Ecto neural progenitor cell (in vitro differentiated cells): ENCODE results near the gene MGME1.
"Not testable (repeated sequence)": the region's sequence is repeated elsewhere in the genome, so short reads cannot be mapped to it uniquely, and the experiment has no call there.

ENCODE experiments used
- DNase-seq: peaks from one replicate; pipeline ENCODE4 v3.0.0-alpha.2; 2018; ENCODE audit warnings: low spot score

The MGME1 gene

DNA sequence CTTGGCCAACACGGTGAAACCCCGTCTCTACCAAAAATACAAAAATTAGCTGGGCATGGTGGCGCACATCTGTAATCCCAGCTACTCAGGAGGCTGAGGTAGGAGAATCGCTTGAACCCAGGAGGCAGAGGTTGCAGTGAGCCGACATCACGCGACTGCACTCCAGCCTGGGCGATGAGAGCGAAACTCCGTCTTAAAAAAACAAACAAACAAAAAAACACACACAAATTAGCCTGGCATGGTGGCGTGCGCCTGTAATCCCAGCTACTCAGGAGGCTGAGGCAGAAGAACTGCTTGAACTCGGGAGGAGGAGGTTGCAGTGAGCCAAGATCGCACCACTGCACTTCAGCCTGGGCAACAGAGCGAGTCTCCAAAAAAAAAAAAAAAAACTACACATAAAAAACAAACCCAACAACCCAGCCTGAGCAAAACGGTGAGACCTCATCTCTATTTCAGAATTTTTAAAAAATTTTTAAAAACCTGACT, 8.4 kb upstream of the MGME1 start:
- not testable (repeated sequence) for DNase-seq

DNA sequence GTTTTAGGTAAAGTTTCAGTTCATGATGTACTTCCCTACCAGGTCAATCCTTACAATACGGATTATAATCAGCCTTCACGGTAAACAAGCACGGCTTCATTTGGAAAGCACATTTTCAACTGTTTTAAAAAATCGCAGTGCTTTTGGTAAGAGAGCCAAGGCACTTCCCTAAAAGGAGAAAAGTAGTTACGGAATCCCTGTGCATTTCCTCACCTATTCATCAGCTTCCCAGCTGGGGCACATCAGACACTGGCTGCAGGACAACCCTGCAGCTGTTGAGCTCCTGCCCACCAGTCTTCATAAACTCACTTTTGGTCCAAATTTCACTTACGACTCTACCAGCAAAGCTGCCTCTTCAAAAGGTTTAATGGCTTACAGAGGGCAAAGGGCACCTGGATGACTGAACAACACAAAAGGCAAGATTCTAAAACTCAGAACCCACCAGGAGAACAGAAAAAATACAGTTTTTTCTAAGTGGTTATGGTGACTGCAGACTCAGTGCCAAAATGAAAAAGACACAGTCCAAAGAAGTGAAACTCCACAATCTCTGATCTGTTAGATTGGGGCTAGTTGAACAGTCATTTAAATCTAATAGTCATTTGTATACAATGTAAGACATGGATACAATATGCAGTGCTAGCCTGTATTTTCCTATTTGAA, 7.8 kb upstream of the MGME1 start:
- DNase-seq = no peak

DNA sequence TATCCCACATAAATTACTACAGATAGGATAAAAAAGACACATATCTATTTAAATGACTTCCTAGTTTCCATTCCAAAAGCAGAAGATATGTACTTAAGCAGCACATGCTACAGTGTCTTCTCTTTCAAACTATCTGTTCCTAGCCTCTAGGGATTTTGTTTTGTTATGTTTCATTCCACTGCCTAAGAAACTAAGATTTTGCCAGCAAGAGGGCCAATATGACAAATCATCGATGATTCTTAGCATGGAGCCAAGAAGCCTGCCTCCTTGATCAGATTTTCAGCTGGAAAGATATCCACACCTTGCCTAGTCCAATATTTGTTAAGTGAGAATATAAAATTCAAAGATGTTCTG, 7.3 kb upstream of the MGME1 start:
- no peak for DNase-seq

DNA sequence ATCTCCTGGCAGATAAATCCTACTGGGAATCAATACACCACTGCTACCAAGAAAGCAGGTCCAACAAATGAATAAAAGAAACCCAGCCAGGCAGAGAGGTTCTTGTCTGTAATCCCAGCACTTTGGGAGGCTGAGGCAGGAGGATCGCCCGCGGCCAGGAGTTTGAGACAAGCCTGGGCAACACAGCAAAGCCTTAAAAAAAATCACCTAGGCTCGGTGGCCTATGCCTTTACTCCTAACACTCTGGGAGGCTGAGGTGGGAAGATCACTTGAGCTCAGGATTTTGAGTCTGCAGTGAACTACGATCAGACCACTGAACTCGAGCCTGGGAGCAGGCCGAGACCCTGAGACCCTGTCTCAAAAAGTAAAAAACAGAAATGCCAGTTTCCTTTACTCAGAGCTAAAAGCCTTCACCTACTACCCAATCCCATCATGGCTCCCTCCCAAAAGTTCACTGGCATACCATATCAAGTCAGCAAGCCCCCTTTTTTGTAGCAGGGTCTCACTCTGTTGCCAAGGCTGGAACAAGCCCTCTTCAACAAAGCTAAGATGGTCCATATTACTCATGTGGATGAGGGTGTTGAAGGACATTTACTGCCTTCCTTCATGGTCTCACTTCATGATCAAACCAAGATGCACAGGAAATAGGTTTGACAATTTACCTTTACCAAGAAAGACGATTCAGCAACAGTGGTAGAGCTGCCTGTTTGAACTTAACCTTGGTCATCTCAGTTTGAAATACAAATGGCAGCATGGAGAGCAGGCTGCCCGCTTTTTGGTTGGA, 5.5 kb upstream of the MGME1 start:
- no peak for DNase-seq

DNA sequence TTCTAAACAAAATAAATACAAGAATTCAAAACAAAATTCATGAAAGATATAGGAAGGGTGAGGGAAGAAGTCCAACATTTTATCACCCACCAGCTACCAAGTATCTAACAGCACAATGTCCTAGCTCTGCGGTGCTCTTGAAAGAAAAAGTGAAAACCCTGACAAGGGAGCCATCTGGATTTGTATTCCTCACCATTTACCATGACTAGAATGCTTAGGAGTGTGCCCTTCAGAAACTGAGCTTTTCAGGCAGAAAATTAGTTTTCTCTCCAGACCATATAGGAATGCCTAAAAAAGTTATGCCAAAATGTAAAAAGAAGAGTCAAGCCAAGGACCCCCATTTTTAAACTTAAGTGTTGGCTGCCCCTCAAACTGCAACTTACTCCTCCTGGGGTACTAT, 4.7 kb upstream of the MGME1 start:
- DNase-seq = no peak

DNA sequence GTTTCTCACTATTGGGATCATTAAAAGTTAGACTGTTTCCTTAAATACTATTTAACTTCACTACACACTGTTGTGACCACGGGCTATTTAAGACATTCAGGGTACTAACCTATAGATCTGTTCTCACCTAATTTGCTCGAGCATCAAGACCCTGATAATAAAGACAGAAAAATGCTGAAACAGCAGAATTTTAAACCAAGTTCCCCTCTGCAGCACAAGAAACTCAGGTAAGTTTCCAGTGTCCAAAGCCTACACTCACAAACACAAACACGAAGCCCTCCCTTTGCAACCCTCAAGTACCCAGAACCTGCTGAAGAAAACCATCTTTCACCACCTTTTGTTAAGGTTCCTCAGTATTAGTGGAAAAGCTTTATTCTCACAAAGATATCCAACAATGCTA, 4.2 kb upstream of the MGME1 start:
- DNase-seq = no peak

DNA sequence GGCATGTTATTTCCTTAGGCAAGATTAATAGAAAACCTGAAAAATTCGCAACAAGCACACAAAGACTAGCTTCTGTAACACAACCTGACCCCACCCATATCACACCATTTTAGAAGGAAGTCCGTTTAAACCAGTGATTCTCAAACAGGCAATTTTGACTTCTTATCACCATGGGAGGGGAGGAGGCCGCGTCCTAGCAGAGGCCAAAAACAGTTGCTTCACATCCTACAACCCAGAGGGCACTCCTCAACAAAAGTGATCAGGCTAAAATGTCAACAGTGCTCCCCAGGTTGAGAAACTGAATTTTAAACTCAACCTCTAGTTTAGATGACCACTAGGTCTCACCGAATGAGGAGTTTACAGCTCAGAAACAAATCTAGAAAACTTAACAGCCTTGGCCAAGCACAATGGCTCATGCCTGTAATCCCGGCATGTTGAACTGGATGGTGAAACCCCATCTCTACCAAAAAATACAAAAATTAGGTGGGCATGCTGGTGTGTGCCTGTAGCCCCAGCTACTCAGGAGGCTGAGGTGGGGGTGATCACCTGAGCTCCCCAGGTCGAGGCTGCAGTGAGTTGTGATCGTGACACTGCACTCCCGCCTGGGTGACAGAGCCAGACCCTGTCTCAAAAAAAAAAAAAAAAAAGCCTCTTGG, 3.6 kb upstream of the MGME1 start:
- DNase-seq = no peak

DNA sequence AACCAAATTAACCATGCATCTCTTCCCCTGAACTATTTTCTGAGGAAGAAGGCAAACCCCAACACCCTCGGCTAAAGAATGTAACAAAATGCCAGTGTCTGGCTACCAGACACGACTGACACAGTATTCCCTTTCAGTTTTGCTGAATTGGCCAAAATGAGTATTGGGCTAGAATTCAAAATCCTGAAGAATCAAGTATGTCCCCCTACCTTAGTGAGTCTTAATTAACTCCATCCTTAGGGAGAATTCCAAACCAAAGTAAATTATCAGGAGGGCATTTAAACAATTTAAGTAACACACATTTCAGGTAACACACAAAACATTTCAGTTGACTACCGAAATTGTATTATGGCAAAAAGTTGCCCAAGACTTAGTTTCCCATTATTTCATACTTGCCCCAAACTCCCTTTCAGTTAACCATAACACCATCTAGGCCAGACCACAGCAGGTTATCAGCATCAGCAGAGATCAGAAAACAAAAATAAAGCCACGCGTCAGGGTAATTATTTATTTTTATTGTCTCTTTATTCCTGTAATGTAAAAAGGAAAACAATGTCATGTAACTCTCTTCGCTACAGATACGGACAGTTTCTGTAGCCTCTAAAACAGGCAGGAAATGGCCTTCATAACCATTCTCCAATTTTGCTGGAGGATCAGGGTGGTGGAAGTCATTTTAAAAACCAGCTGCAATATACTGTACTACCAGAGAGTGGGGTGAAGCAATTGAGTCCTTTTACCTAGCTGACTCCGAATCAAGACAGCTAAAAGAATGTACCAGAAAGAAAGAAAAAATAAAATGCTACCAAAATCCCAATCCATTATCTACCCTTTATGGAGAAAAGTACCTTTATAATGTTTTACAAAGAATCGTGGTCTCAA, 2.1 kb upstream of the MGME1 start:
- no peak for DNase-seq

DNA sequence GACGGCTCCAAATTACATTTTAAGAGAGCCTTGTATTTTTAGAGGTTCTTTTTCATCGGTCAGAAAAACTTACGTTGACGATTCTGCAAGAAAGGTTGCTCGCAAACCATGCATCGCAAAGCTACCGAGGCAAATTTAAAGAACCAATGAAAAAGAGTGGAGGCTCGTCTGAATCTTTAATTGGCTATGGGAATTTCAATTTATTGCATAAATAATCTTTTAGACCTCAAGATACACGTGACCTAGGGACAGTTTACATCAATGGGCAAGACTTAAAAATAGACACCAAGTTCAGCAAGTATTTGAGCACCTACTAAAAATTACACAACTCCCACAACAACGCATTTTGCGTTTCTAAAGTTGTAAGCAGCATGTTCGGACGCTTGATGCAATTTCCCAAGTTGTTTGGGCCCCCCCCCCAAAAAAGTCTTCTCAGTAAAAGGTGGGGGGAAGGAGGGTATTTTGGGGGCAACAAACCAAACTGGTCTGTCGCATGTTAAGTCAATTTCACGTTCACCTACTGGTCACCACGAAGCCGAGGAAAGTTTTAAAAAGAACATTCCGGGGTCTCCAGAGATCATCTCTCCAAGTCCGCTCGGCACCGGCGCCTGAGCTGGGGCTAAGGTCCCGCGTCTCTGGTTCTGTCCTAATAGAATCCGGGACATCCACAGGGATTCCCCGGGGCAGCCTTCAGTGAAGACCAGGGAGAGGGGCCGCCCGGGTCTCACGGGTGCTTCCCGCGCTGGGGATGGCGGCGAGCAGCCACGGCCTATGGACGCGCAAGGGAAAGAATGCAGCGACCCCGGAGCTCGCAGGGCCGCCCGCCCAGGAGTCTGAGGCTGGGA, 1.1 kb upstream of the MGME1 start:
- DNase-seq = no peak

DNA sequence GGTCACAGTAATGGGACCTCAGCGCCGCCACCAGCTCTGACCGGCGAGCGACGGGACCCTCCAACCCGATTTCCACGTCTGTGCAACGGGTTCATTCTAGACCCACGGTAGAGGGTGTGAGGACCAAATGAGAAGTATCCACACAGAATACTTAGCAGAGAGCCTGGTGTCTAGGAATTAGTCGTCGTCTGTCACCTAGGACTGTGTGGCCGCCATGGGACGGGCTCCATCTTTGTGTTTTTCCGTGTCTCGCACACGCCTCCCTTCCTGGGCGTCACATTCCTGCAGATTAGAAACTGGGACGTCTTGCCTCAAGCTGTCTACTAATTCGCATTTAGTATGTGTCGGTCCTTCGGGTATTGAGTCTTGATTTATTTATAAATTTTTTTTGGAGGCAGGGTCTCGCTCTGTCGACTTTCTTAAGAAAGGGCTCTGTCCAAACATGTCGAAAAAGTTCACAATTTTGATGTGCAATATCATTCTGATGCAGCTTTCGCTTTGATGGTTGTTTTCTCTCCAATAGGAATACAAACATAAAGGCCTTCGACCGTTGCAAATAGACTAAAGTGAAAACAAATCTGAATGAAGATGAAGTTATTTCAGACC, 563 bp downstream of the MGME1 start:
- no peak for DNase-seq

DNA sequence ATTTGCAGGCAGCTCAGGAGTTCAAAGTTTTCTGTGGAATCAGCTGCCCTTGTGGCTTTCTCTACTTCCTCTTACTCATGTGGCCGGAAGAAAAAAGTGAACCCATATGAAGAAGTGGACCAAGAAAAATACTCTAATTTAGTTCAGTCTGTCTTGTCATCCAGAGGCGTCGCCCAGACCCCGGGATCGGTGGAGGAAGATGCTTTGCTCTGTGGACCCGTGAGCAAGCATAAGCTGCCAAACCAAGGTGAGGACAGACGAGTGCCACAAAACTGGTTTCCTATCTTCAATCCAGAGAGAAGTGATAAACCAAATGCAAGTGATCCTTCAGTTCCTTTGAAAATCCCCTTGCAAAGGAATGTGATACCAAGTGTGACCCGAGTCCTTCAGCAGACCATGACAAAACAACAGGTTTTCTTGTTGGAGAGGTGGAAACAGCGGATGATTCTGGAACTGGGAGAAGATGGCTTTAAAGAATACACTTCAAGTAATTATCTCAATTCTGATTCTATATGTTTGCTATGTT, 1.1 kb downstream of the MGME1 start:
- DNase-seq = no peak

DNA sequence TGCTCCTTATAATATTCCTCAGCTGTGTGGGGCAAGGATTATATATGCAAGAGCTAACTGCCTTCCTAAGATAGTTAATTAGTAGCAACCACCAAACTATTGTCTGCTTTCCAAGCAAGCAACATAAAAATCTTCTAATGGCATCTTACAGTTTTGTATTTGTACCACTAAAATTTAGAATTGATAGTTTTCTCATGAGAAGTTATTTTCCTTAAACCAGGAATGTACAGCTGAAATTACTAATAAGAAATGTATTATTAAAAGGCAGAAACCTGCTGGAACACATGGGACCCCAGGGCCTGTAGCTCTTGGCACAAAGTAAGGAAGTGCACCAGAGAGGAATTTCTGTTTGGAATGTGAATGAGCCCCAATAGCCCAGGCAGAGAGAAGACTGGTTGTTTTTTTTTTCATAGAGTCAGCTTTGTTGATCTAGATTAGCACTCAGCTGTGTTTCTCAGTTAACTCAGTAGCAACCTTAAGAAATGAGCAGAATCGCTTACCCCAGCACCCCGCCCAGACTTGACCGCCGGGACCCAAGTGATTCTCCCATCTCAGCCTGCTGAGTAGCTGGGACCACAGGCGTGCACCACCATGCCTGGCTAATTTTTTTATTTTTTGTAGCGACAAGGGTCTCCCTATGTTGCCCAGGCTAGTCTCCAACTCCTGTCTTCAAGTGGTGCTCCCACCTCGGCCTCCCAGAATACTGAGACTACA, 2.6 kb downstream of the MGME1 start:
- no peak for DNase-seq

DNA sequence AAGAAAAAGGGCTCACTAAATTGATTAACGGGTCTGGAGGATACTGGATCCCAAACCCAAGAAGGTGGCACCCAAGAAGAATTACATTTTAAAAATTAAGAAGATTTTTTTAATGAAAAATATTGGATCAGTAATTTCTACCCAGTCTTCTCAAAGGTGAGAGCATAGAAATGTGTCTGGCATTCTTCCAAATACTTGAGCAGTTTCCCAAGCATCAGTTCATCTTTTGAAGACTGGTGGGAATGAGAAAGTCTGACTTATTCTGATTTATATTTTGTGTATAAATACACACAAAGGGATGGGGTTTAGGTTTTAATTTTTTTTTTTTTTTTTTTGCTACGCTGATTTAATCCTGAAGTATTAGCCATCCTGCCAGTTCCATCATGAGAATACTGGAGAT, 3.3 kb downstream of the MGME1 start:
- no peak for DNase-seq

DNA sequence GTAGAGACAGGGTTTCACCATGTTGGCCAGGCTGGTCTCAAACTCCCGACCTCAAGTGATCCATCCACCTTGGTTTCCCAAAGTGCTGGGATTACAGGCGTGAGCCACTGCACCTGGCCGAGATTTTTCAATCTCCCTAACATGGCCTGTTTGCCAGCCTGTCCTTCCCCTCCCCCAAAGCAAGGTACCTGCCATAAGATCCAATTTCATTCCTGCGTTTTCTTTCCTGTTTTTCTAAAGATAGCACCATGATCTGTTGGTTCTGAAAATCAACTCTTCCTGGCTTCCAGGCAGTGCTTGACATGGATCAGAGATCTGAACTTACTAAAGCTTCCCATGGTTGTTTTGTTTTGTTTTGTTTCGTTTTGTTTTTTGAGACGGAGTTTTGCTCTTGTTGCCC, 7.5 kb downstream of the MGME1 start:
- no peak for DNase-seq

DNA sequence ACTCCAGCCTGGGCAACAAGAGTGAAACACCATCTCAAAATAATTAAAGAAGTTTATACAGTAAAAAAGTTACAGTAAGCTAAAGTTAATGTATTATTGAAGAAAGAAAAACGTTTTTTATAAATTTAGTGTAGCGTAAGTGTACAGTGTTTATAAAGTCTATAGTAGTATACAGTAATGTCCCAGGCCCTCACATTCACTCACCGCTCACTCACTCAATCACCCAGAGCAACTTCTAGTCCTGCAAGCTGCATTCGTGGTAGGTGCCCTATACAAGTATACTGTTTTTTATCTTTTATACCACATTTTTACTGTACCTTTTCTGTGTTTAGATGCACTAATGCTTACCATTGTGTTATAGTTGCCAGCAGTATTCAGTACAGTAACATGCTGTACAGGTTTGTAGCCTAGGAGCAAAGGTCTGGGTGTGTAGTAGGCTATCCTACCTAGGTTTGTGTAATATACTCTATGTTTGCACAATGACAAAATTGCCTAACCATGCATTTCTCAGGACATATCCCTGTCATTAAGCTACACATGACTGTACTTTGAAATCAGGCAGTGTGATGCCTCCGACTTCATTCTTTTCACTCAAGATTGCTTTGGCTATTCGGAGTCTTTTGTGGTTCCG, 16.7 kb downstream of the MGME1 start:
- DNase-seq = no peak

DNA sequence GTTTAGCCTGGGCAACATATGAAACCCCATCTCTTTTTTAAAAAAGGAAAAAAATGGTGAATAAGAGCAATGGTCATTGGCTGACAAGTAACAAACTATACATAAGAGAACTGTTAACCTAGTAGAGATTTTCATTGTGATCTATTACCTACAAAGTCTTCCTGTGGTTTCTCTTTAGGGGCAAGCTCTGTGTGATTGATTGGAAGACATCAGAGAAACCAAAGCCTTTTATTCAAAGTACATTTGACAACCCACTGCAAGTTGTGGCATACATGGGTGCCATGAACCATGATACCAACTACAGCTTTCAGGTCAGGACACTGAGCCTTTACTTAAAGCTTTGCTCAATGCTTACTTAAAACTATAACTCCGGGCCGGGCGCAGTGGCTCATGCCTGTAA, 19.2 kb downstream of the MGME1 start:
- no peak for DNase-seq

DNA sequence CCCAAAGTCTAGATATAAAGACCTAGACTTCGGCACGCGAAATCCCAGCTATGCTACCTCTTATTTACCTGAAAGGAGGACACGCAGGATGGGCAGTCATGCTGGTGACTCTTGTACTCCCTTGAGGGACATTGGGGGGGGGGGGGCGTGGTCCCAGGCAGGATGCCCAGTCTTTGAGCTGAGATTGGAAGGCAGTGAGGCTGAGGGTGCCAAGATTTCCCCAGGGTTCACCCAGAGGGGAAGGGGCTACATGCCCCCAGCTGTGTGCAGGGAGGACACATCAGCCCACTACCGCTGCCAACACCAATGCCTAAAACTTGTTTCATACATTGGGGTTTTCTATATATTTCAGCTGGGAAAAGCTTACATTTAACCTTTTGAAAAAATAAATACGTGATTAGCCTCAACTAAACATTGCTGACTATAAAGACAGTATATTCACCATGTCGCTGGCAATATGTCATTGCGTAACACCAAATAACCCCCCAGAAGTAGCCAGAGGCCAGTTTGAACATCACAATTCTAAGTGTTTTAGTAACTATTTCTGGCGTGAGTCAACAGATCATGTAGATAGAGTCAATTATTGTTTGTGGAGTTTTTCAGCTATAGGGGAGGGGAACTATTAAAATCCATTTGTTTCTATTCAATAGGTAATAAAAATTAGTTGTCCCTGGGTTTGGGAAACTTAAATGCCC, 21.6 kb downstream of the MGME1 start:
- DNase-seq = no peak

DNA sequence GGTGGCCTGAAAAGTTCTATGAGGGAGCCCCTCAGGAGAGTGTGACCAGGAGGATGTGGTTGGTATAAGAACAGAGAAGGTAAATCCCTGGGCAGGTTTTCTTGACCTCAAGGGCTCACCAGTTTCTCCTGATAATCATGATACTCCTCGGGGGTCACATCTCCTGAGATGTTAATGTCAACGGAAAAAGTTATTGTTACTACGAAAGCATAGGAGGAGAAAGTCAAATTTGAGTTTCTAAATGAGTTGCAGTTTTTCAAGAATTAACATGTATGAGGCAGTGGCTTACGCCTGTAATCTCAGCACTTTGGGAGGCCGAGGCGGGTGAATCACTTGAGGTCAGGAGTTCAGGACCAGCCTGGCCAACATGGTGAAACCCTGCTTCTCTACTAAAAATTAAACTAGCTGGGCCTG, 23.4 kb downstream of the MGME1 start:
- no peak for DNase-seq
